ENCODE results near the gene MAB21L3.

DNA sequence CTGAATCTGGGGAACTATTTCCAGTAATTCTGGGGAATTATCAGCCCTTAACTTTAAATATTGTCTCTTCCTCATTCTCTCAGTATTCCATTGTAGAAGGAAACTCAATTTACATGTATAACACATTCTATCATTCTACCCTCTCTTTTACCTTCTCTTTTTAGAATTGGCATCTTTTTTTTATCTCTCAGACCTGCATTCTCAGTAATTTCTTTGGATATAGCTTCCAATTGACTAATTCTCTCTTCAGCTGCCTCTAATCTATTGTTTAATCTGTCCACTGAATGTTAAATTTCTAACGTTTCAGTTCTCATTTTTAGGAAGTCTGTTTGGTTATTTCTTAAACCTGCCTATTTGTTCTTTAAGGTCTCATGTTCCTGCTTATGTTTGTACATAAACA is 33.0 kb downstream of the MAB21L3 start:
- TF ChIP-seq, protein P1, sequence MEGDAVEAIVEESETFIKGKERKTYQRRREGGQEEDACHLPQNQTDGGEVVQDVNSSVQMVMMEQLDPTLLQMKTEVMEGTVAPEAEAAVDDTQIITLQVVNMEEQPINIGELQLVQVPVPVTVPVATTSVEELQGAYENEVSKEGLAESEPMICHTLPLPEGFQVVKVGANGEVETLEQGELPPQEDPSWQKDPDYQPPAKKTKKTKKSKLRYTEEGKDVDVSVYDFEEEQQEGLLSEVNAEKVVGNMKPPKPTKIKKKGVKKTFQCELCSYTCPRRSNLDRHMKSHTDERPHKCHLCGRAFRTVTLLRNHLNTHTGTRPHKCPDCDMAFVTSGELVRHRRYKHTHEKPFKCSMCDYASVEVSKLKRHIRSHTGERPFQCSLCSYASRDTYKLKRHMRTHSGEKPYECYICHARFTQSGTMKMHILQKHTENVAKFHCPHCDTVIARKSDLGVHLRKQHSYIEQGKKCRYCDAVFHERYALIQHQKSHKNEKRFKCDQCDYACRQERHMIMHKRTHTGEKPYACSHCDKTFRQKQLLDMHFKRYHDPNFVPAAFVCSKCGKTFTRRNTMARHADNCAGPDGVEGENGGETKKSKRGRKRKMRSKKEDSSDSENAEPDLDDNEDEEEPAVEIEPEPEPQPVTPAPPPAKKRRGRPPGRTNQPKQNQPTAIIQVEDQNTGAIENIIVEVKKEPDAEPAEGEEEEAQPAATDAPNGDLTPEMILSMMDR (IDR thresholded peaks at IDR 0.05), result no peak
- TF ChIP-seq POLR2A (IDR thresholded peaks at IDR 0.05), result no peak
